ENCODE measurements around the gene IFRD1.
"Not testable (repeated sequence)": the region's sequence is repeated elsewhere in the genome, so short reads cannot be mapped to it uniquely, and the experiment has no call there.

Gene IFRD1

GRCh38 chr7:112442210-112442609 is 8.1 kb upstream of the IFRD1 start:
- DNase-seq (ENCODE audit: low read depth, low spot score) = no peak

- no peak for DNase-seq (ENCODE audit: low read depth, low spot score)
These were observed 5.8 kb upstream of the IFRD1 start for GRCh38 chr7:112444505-112444904.

DNA sequence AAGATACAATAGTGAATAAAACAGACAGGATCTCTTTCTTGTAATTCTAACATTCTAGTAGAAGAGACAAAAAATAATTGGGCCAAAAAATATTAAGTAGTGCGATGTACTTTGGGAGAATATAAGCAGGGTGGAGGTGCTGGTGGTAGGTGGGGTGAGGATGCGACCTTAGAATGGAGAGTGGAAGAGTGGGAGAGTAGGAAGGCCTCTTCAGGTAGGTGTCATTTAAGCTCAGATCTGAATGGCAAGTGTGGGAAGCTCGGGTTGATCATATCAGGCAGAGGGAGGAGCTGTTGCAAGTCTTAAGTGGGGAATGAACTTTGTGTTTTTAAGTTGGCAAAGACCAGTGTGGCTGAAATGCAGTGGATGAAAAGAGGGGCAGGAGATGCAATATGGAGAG is 3.8 kb upstream of the IFRD1 start:
- no peak for DNase-seq (ENCODE audit: low read depth, low spot score)

DNA sequence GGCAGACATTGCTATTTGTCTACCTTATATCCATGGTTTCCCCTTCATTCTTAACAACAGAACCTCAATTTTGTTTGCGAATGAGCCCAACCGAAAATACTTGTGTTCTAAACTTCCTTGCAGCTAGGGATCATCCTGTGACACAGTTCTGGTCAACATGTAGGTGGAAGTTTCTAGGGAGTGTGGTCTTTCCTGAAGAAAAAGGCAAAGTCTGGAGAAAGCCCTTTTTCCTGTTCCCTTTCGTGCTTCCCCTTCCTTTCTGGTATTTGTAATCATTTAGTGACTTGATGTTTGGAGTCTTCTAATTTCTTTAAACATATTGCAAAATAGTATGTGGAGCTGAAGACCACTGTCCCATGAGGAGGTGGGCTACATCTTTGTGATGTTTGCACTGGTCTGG is 2.9 kb upstream of the IFRD1 start:
- no peak for DNase-seq (ENCODE audit: low read depth, low spot score)

- DNase-seq (ENCODE audit: low read depth, low spot score) = no peak
These were observed 1.9 kb upstream of the IFRD1 start for GRCh38 chr7:112448381-112448780.

DNA sequence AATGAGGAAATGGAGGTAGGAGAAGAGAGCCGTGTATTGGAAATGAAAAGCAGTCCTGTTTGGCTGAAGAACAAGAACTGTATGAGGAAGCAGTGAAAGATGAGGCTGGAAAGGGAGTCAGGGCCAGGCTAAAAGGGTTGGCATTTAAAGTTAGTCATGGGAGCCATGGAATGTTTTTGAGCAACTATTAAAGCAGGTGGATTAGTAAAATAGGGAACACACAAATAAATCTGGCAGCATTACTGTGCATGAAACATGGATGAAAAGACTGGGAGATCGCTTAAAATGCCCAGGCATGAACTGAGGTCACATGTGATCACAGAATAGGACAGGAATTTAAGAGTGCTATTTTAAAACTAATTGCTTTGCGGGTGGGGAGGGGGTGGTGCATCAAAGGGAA is 1.4 kb upstream of the IFRD1 start:
- DNase-seq (ENCODE audit: low read depth, low spot score) = no peak

- DNase-seq (ENCODE audit: low read depth, low spot score) = no peak
These were observed 907 bp upstream of the IFRD1 start for GRCh38 chr7:112449353-112449752.

DNA sequence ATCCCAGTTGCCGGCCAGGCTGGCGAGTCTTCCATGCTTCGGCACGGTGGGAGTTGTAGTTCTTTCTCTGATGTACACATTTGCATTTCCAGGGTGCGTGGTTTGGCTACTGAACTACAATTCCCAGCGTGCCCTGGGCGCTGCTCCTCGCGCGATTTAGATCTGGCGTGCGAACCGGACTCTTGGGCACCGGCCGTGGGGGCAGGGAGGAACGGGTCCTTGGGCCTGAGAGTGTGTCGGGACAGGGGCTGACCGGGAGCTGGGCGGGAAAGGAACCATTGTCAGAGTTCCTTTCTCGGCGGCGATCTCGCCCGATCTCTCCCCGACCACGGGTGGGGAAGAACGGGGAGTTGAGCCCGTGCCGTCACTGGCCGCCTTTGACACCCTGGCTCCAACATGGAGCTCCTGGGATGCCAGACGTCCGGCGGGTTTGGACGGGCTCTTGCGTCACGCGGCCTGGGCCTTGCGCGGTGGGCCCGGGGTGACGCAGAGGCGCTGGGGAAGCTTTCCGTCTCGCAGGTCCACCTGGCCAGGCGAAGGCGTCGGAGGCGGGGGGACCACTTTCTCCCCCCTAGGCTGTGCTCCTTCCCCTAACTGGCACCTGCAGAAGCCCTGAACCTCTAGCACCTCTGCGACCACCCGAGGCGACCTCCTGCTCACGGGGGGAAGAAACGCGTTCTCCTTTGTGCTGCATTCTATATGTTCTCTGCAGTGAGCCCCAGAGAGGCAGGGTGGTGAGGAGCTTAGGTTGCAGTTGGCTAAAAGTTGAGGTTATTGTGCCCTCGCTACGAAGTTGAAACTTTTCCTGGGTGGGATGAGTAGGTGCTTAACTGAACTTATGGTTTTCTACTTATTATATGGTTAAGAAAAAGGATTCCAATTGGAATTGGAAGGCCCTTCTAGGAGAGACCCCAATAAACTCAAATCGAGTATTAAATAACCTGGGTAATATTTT is 824 bp downstream of the IFRD1 start:
- peak; percentile 93 for DNase-seq (ENCODE audit: low read depth, low spot score)

DNA sequence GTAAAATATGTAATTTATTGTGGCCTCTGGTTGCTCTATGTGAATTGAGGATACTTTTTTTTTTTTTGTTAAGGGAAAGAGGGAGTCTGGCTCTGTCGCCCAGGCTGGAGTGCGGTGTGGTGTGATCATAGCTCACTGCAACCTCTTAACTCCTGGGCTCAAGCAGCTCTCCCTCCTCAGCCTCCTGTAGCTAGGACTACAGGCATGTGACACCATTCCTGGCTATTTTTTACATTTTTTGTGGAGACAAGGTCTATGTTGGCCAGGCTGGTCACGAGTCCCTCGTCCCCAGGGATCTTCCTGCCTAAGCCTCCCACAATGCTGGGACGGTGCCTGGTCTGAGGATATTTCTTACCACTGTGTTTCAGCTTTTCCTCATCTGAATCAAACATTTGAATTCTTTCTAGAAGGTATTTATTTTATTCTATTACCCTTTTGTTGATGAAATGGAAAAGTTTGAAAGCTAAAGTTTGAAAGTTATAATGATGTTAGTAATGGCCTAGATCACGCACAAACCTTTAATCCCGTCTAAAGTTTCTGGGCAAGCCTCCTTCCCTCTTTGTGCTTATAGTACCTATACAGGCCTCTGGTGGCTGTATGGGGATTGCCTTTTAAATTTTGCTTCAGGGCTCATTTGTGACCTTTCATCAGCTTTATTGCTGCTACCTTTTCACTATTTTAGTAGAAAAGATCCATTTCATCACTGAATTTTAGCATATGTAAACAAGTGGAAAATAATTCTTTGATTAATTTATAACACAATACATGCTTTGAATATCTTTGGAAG is 2.0 kb downstream of the IFRD1 start:
- DNase-seq (ENCODE audit: low read depth, low spot score) = no peak

- no peak for DNase-seq (ENCODE audit: low read depth, low spot score)
These were observed 3.4 kb downstream of the IFRD1 start for GRCh38 chr7:112453505-112454171.

GRCh38 chr7:112454191-112454590 is 3.9 kb downstream of the IFRD1 start:
- not testable (repeated sequence) for DNase-seq (ENCODE audit: low read depth, low spot score)

DNA sequence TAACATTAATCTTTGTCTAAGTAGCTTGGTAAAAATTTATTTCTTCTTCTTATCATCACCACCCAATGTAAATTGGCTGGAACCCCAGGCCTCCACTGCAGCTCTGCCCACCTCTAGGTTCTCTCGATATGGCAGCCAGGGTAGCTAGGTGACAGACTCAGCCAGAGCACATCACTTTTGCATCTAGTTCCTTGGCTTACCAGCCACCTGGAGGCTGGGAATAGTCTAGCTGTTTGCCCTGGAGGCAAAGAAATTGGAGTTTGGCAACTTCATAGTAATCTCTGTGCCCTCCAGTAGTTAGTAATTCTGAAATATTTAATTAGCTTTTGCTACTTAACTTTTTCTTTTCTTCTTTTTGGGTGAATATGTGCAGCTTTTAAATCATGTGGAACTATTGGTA is 9.4 kb downstream of the IFRD1 start:
- no peak for DNase-seq (ENCODE audit: low read depth, low spot score)

- no peak for DNase-seq (ENCODE audit: low read depth, low spot score)
These were observed 12.0 kb downstream of the IFRD1 start for GRCh38 chr7:112462236-112462635.

DNA sequence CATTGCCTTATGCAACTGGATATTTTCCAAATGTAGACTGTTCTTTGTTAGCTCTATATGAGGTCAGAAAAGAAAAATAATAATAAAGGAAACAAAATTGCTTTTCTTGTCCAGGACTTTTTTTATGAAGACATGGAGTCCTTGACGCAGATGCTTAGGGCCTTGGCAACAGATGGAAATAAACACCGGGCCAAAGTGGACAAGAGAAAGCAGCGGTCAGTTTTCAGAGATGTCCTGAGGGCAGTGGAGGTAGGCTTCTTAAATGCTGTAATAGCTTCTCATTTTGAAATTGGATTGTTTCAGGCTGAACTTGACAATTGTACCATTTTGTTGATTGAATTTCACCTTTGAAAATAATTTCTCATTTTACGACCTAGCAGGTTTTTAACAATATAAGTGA is 17.6 kb downstream of the IFRD1 start:
- DNase-seq (ENCODE audit: low read depth, low spot score) = no peak

DNA sequence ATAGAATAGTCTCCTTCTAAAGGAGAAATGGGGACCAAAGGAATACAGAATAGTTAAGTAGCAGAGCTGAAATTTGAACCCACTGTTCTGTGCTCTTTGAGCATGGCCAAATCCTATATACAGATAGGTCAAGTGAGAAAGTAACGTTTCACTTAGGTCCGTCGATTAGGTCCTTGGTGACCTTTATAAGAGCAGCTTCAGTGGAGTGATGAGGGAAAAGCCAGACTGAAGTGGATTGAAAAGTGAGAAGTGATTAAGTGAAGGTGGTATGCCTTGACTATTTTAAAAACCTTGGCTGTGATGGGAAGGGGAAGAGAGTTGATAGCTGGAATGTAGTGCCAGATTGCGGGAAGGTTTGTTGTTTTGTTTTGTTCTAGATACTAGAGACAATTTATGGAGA is 19.9 kb downstream of the IFRD1 start:
- no peak for DNase-seq (ENCODE audit: low read depth, low spot score)

DNA sequence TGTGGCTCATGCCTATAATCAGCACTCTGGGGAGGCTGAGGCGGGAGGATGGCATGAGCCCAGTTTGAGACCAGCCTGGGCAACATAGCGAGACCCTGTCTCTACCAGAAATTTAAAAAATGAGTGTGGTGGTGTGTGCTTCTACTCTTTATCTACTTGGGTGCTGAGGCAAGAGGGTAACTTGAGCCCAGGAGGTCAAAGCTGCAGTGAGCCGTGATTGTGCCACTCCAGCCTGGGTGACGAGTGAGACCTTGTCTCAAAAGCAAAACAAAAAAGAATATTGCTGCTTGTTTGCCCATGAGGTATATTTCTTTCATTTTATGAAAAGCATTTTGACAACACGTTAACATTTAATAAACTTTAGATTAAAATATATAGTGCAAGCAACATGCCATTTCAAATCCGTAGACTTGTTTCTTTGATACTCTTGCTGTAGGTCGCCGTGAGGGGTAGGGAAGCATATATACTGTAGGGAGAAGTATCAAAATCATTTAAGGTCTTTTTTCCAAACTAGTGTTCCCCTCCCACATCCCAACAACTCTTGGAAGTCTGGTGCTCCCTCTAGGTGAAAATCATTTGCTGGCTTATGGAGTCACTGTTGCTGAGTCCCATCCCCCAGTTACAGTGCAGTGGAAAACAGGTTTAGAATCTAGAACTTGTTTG is 26.3 kb downstream of the IFRD1 start:
- no peak for DNase-seq (ENCODE audit: low read depth, low spot score)

DNA sequence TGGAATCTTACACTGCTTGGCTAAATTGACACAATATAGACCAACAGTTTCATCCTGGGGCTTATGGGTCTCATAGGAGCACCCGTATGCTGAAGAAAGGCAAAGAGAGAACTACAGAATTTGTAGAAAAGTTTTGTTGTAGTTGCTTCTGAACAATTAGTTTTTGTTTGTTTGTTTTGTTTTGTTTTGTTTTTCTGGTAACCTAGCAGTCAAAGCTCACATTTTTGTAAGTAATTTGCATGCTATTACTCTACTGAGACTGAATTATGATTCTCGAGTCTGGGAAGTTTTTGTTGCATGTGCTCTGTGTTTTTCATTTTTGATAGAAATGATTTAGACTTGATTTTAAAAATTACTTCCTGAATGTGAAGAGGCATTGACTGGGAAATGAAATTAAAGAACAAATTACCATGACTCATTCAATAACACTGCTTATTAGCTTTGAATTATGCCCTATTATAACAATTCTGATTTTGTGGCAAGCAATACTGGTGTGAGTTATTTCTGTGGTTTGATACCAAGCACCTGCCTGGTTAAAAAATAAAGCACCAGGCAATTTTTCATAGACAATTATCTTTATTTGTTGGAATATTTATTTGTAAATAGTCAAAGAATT is 31.0 kb downstream of the IFRD1 start:
- DNase-seq (ENCODE audit: low read depth, low spot score) = no peak

- peak; percentile 61 for DNase-seq (ENCODE audit: low read depth, low spot score)
These were observed 31.8 kb downstream of the IFRD1 start for GRCh38 chr7:112481833-112482670.

- peak; percentile 80 for DNase-seq (ENCODE audit: low read depth, low spot score)
These were observed 34.5 kb downstream of the IFRD1 start for GRCh38 chr7:112484671-112485167.

GRCh38 chr7:112485766-112486165 is 35.5 kb downstream of the IFRD1 start:
- no peak for DNase-seq (ENCODE audit: low read depth, low spot score)

All from smooth muscle cell of the brain vasculature (primary cell).